Endometrial microvascular endothelial cells (primary cell): Measurements from ENCODE around the gene CPT1B. TPM values are rescaled to one million over a fixed set of nuclear protein-coding genes. Genes with fewer than 3 reads are reported as not detected.
"Not testable (repeated sequence)": the region's sequence is repeated elsewhere in the genome, so short reads cannot be mapped to it uniquely, and the experiment has no call there.

Experiments
- in situ Hi-C: cut with HindIII; loops from 2 replicates; pipeline ENCODE4 v1.10.0; 2017; ENCODE audit warnings: low sequenced_read_pairs, low pct_unique_long_range_greater_than_20kb; ENCODE audit errors: inconsistent ontology term
- total RNA-seq: library from RNA; depleted of rRNA; stranded (reverse); fragments of >200 nt; gene quantifications from one replicate; pipeline ENCODE4 v1.2.3, GENCODE V29; 2015; ENCODE audit errors: inconsistent ontology term

The CPT1B gene
- total RNA-seq, 1 donor from 2014 or later: 3.2 TPM

GRCh38 chr22:50610581-50610980 is 32.4 kb upstream of the CPT1B start:
- in situ Hi-C loops: no loop called here

- in situ Hi-C loops: no loop called here
Measured at GRCh38 chr22:50610041-50610451, 31.8 kb upstream of the CPT1B start.

- in situ Hi-C loops: no loop called here
Measured at GRCh38 chr22:50609599-50609998, 31.4 kb upstream of the CPT1B start.

- in situ Hi-C loops: no loop called here
Measured at GRCh38 chr22:50608996-50609395, 30.8 kb upstream of the CPT1B start.

- in situ Hi-C loops: not testable (repeated sequence)
Measured at GRCh38 chr22:50608058-50608840, 30.0 kb upstream of the CPT1B start.

GRCh38 chr22:50607659-50608020 is 29.4 kb upstream of the CPT1B start:
- in situ Hi-C loops: no loop called here

GRCh38 chr22:50606946-50607658 is 28.9 kb upstream of the CPT1B start:
- in situ Hi-C loops: no loop called here

GRCh38 chr22:50606165-50606945 is 28.1 kb upstream of the CPT1B start:
- in situ Hi-C loops: no loop called here

- in situ Hi-C loops: no loop called here
Measured at GRCh38 chr22:50605613-50606074, 27.4 kb upstream of the CPT1B start.

GRCh38 chr22:50605002-50605612 is 26.9 kb upstream of the CPT1B start:
- in situ Hi-C loops: no loop called here

- in situ Hi-C loops: no loop called here
Measured at GRCh38 chr22:50604256-50605001, 26.2 kb upstream of the CPT1B start.

- in situ Hi-C loops: no loop called here
Measured at GRCh38 chr22:50603511-50604255, 25.5 kb upstream of the CPT1B start.

- in situ Hi-C loops: no loop called here
Measured at GRCh38 chr22:50602338-50602700, 24.1 kb upstream of the CPT1B start.

GRCh38 chr22:50601669-50602337 is 23.6 kb upstream of the CPT1B start:
- in situ Hi-C loops: no loop called here

GRCh38 chr22:50600967-50601668 is 22.9 kb upstream of the CPT1B start:
- in situ Hi-C loops: no loop called here

GRCh38 chr22:50600538-50600937 is 22.3 kb upstream of the CPT1B start, which contains the start of gene MAPK8IP2:
Gene MAPK8IP2 (plus strand): TSS chr22:50600793. CDS start chr22:50600819, 26 bp downstream.
- in situ Hi-C loops: no loop called here
